AG08395 (cell line): ENCODE results near the gene FAM234A.

Experiments
- DNase-seq: peaks from one replicate; pipeline ENCODE4 v3.0.0; 2012; ENCODE audit warnings: mixed read lengths, low spot score

Gene FAM234A

GRCh38 chr16:301235-301634 is 66.6 kb downstream of the FAM234A start:
- DNase-seq, result no peak

GRCh38 chr16:301950-302349 is 67.3 kb downstream of the FAM234A start:
- DNase-seq, result no peak

- DNase-seq, result no peak
Observed at GRCh38 chr16:303760-304505, 69.3 kb downstream of the FAM234A start.

GRCh38 chr16:305916-306626 is 71.5 kb downstream of the FAM234A start:
- no peak for DNase-seq

GRCh38 chr16:306911-307370 is 72.3 kb downstream of the FAM234A start:
- DNase-seq, result no peak

GRCh38 chr16:307691-308312 is 73.2 kb downstream of the FAM234A start:
- DNase-seq, result no peak

GRCh38 chr16:309476-309875 is 74.9 kb downstream of the FAM234A start:
- DNase-seq, result no peak

GRCh38 chr16:311725-312124 is 77.1 kb downstream of the FAM234A start:
- DNase-seq, result no peak

GRCh38 chr16:314351-314750 is 79.7 kb downstream of the FAM234A start:
- no peak for DNase-seq

- DNase-seq, result no peak
Observed at GRCh38 chr16:314795-315299, 80.2 kb downstream of the FAM234A start.
